B cell (primary cell): ENCODE measurements around the gene APOM.

ENCODE experiments used
- CTCF ChIP-seq: fragments of 200-600 bp; IDR thresholded peaks from one replicate; pipeline ENCODE4 v1.8.0; 2022; ENCODE audit warnings: antibody characterized with exemption, mild to moderate bottlenecking
- EZH2 ChIP-seq: IDR thresholded peaks from 2 replicates; pipeline ENCODE4 v1.6.1; 2012; ENCODE audit warnings: borderline replicate concordance, low read depth, mild to moderate bottlenecking, moderate library complexity, low read length; ENCODE audit not compliant: insufficient read depth, poor library complexity, severe bottlenecking

DNA sequence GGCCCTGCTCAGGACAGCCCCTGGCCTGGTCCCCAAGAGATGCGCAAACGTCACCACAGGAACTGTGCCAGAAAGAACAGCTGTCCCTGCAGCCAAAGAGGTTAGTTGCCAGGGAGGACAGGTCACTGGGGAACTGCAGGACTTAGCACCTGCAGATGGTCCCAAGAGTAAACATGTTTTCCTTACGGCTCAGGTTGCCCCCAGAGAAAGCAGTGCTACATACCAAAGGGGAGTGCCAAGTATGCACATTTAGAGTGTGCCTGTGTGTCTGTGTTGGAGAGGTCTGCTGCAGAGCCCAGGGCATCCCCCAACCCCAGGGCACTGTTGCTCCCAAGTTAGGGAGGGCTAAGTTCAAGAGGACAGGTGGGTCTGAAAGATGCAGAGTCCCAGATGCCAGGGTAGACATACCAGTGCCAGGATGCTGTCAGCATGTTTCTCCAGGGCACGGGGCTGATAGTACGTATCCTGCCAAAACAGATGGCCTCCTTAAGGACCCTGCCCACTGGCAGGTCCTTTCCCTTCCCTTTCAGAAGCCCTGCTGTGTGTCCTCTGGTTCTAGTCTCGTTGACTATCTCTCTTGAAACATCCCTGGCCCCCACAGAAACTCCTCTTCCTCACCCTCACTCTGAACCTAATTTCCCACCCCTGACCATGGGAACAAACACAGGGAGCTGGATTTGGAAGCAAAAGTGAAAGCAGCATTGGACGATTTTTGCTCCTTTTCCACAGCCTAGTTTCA, 46.1 kb downstream of the APOM start:
- no peak for TF ChIP-seq CTCF
- no peak for TF ChIP-seq EZH2
